ENCODE measurements around the gene NMRK2.
"Not testable (repeated sequence)": the region's sequence is repeated elsewhere in the genome, so short reads cannot be mapped to it uniquely, and the experiment has no call there.

The NMRK2 gene

GRCh38 chr19:3950871-3951861, 18.3 kb downstream of the NMRK2 start:
- TF ChIP-seq PAX5 (IDR thresholded peaks at IDR 0.05; ENCODE audit: insufficient read depth, low read length, severe bottlenecking) (no peak), POLR2AphosphoS5 (IDR thresholded peaks at IDR 0.05; ENCODE audit: low read depth, low read length) (no peak), SPI1 (IDR thresholded peaks at IDR 0.05; ENCODE audit: low read depth, low read length) (no peak), POU2F2 (IDR thresholded peaks at IDR 0.05; ENCODE audit: low read depth, low read length) (no peak), TAF1 (IDR thresholded peaks at IDR 0.05; ENCODE audit: low read depth, low read length) (no peak), POLR2A (IDR thresholded peaks at IDR 0.05; ENCODE audit: low read depth, low read length) (no peak)
- FAIRE-seq, result peak; percentile 85

GRCh38 chr19:3952755-3953276, 19.9 kb downstream of the NMRK2 start:
- DNase-seq (ENCODE audit: insufficient read length, low spot score); FAIRE-seq: not testable (repeated sequence)

More at GRCh38 chr19:3950871-3951861, 18.3 kb downstream of the NMRK2 start:
- no peak for DNase-seq (ENCODE audit: insufficient read length, low spot score)

GRCh38 chr19:3954107-3954506, 21.2 kb downstream of the NMRK2 start:
- TF ChIP-seq POLR2A (IDR thresholded peaks at IDR 0.05; ENCODE audit: low read depth, low read length) (no peak), PAX5 (IDR thresholded peaks at IDR 0.05; ENCODE audit: insufficient read depth, low read length, severe bottlenecking) (no peak), TAF1 (IDR thresholded peaks at IDR 0.05; ENCODE audit: low read depth, low read length) (no peak), POU2F2 (IDR thresholded peaks at IDR 0.05; ENCODE audit: low read depth, low read length) (no peak), POLR2AphosphoS5 (IDR thresholded peaks at IDR 0.05; ENCODE audit: low read depth, low read length) (no peak), SPI1 (IDR thresholded peaks at IDR 0.05; ENCODE audit: low read depth, low read length) (no peak)
- no peak for DNase-seq (ENCODE audit: insufficient read length, low spot score)
- no peak for FAIRE-seq

GRCh38 chr19:3955276-3955675, 22.4 kb downstream of the NMRK2 start:
- not testable (repeated sequence) for FAIRE-seq; DNase-seq (ENCODE audit: insufficient read length, low spot score)

GRCh38 chr19:3955688-3956087, 22.8 kb downstream of the NMRK2 start:
- TF ChIP-seq POLR2A (IDR thresholded peaks at IDR 0.05; ENCODE audit: low read depth, low read length) (no peak), TAF1 (IDR thresholded peaks at IDR 0.05; ENCODE audit: low read depth, low read length) (no peak), POLR2AphosphoS5 (IDR thresholded peaks at IDR 0.05; ENCODE audit: low read depth, low read length) (no peak), PAX5 (IDR thresholded peaks at IDR 0.05; ENCODE audit: insufficient read depth, low read length, severe bottlenecking) (no peak)
- no peak for DNase-seq (ENCODE audit: insufficient read length, low spot score)
- no peak for FAIRE-seq

- FAIRE-seq (no peak), DNase-seq (ENCODE audit: insufficient read length, low spot score) (no peak)
- TF ChIP-seq POLR2AphosphoS5 (IDR thresholded peaks at IDR 0.05; ENCODE audit: low read depth, low read length), result no peak
- TF ChIP-seq SPI1 (IDR thresholded peaks at IDR 0.05; ENCODE audit: low read depth, low read length), result no peak
- TF ChIP-seq POU2F2 (IDR thresholded peaks at IDR 0.05; ENCODE audit: low read depth, low read length), result no peak
- TF ChIP-seq TAF1 (IDR thresholded peaks at IDR 0.05; ENCODE audit: low read depth, low read length), result no peak
- TF ChIP-seq PAX5 (IDR thresholded peaks at IDR 0.05; ENCODE audit: insufficient read depth, low read length, severe bottlenecking), result no peak
- no peak for TF ChIP-seq POLR2A (IDR thresholded peaks at IDR 0.05; ENCODE audit: low read depth, low read length)
These were observed 26.2 kb downstream of the NMRK2 start for GRCh38 chr19:3958836-3959765.

GRCh38 chr19:3959766-3960131, 26.9 kb downstream of the NMRK2 start:
- no peak for TF ChIP-seq POLR2A (IDR thresholded peaks at IDR 0.05; ENCODE audit: low read depth, low read length)
- no peak for TF ChIP-seq SPI1 (IDR thresholded peaks at IDR 0.05; ENCODE audit: low read depth, low read length)
- no peak for TF ChIP-seq POLR2AphosphoS5 (IDR thresholded peaks at IDR 0.05; ENCODE audit: low read depth, low read length)
- no peak for TF ChIP-seq TAF1 (IDR thresholded peaks at IDR 0.05; ENCODE audit: low read depth, low read length)
- no peak for TF ChIP-seq PAX5 (IDR thresholded peaks at IDR 0.05; ENCODE audit: insufficient read depth, low read length, severe bottlenecking)
- no peak for TF ChIP-seq POU2F2 (IDR thresholded peaks at IDR 0.05; ENCODE audit: low read depth, low read length)
- FAIRE-seq (no peak), DNase-seq (ENCODE audit: insufficient read length, low spot score) (no peak)

- no peak for FAIRE-seq
- no peak for TF ChIP-seq POU2F2 (IDR thresholded peaks at IDR 0.05; ENCODE audit: low read depth, low read length)
- no peak for TF ChIP-seq SPI1 (IDR thresholded peaks at IDR 0.05; ENCODE audit: low read depth, low read length)
- no peak for TF ChIP-seq POLR2A (IDR thresholded peaks at IDR 0.05; ENCODE audit: low read depth, low read length)
- no peak for TF ChIP-seq POLR2AphosphoS5 (IDR thresholded peaks at IDR 0.05; ENCODE audit: low read depth, low read length)
- TF ChIP-seq TAF1 (IDR thresholded peaks at IDR 0.05; ENCODE audit: low read depth, low read length), result no peak
- TF ChIP-seq PAX5 (IDR thresholded peaks at IDR 0.05; ENCODE audit: insufficient read depth, low read length, severe bottlenecking), result no peak
- no peak for DNase-seq (ENCODE audit: insufficient read length, low spot score)
These were observed 28.1 kb downstream of the NMRK2 start for GRCh38 chr19:3961007-3961406.

- FAIRE-seq (no peak), DNase-seq (ENCODE audit: insufficient read length, low spot score) (no peak)
- TF ChIP-seq SPI1 (IDR thresholded peaks at IDR 0.05; ENCODE audit: low read depth, low read length) (no peak), TAF1 (IDR thresholded peaks at IDR 0.05; ENCODE audit: low read depth, low read length) (no peak)
These were observed 30.8 kb downstream of the NMRK2 start for GRCh38 chr19:3963458-3964255.

Measured in GM12891 (cell line).